ENCODE results near the gene RSPH1.
A peak's percentile ranks its signal among the peaks of the same experiment; 100 is the strongest.

Gene RSPH1

DNA sequence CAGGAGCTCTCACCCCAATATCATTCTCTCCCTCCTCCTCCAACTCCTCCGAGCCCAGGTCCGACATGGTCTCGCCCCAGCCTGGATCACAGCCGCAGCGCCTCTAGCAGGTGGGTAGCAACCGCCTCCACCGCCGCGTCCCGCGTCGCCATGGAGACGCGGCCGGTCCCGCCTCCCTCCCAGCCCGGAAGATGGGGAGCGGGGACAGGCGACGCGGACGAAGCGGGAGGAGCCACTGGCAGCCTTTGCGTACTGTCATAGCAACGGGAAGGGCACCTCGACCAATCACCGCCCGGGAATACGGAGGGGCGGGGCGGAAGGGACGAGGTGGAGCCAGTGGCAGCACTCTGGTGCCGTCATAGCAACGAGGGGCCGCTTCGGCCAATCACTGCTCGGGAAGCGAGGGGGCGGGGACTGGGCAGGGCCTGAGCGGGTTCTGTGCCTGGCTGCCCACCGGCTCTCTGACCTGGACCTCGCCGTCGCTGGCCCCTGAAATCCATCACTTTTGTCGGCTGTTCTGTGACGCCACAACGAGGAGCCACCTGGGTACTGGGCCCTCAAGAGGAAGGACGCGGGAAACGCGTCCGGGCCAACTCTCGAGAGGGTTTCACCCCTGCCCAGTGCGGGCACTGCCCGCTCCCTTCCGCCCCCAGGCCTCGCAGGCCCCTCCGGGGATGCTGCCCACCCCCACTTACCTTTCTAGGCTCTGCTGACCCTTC lies at the start of gene RSPH1:
Gene RSPH1 (minus strand): TSS at position 105 of the 719 bp plus-strand sequence. CDS start 38 bp downstream, at position 67.
- DNase-seq (ENCODE audit: low read depth) = peak; percentile 98

DNA sequence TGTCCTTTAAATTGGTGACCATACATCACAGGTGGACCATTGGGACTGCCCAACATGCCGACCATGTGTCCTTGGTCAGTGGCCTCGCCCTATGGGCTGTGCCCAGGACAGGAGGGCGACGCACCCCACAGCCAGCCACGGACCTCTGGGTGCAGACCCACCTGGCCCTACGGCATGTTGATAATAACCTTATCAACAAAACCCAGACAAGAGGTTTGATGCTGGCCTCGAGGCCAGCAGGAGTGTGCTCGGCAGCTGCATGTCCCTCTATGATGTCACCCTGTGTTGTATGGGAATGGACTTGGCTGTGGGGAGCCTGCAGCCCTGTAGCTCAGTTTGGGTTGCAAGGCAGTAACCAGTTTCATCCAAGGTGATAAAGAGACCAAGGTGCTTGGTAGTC lies 49.7 kb upstream of the RSPH1 start:
- DNase-seq (ENCODE audit: low read depth) = no peak

DNA sequence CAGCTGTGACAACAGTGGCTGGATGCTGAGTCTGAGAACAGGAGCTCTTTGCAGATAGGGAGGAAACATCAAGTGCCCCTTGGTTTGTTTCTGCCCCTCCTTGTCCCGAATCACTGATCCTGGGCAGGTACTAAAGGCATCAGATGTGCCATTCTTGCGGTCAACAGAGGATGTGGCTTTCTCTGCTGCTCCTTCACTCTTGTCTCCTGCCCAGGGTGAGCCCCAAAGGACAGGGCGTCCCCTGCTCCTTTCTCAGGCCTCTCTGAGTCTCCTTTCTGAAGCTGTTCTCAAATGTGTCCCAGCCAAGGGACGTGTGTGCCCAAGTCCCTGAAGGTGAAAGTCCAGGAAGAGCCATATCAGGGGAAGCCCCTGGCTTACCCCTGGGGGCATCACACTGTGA lies 49.3 kb upstream of the RSPH1 start:
- DNase-seq (ENCODE audit: low read depth) = no peak

DNA sequence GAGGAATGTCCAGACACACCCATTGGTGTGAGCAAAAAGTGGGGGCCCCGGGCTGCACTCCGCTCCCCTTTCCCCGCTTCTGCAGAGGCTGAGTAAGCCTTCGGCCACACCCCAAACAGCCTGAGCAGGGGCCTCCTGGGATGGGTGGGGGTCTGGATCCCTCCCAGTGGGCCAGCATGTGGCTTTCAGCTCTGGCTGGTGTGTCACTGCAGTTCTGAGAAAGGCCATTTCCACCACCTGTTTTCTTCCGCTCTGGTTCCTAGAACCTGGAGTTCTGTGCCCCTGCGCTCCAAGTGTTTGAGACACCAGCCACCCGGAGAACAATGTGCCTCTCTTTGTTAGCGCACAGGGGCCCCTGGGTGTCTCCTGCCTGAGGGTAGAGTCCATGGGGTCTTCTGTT lies 48.5 kb upstream of the RSPH1 start:
- no peak for DNase-seq (ENCODE audit: low read depth)

DNA sequence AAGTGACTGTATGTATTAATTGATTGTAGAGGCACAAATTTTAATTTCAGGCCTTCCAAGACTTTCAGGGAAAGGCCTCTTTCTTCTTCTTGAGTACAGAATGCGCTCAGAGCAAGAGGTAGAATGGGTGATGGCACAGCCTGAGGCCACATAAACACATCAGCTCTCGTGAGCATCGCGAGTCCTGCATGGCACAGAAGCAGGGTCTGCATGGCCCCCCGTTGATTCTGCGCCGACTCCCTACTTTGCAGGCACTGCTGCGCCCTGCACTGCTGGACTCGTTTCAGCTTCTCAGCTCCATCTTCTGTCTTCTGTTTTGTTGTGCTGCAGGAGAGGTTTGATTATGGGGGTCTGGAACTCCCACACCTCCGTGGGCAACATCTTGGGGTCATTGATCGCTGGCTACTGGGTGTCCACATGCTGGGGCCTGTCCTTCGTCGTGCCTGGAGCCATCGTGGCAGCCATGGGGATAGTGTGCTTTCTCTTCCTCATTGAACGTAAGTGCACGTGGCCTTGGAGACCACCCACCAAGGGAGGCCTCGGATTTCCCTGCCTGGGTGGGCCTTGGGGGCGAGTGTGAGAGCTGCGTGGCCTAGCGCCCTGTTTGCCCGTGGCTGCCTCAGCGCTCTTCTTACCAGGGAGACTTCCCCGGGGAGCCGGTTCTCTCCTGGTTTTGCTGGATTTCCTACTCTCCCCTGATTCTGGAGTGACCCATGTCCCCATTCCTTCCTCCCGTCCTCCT lies 47.3 kb upstream of the RSPH1 start:
- no peak for DNase-seq (ENCODE audit: low read depth)

DNA sequence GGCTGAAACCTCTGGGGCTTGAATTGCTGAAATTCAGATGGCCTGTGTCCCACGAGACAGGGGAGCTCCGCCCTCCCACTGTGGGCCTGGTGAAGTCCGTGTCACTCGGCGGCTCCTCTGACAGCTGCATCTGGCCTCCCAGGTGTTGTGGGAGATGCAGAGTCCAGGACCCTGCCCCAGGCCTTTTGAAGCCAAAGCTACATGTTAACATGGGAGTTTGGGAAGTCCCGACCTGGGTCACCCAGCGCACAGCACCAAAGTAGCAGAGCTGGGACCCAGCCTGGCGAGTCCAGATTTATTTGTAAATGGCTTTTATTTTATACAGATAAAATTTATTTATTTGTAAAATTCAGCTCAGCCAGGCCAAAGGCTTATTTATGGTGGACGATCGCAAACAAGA lies 46.6 kb upstream of the RSPH1 start:
- DNase-seq (ENCODE audit: low read depth) = no peak

DNA sequence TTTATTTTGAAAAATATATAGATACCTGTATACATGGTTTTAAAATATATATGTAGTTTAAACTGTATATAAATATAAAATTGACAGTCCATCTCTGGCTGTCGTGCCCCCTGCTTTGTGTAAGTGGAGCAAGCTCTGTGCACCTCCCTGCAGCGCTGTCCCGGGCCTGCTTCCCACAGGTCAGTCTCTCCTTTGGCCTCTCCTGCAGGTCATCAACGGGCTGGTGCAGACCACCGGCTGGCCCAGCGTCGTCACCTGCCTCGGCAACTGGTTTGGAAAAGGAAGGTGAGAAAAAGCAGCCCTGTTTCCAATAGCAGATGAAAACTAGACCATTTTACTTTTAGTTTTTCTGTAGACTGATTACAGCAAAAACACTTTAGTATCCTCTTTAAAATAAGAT lies 46.2 kb upstream of the RSPH1 start:
- DNase-seq (ENCODE audit: low read depth) = no peak

DNA sequence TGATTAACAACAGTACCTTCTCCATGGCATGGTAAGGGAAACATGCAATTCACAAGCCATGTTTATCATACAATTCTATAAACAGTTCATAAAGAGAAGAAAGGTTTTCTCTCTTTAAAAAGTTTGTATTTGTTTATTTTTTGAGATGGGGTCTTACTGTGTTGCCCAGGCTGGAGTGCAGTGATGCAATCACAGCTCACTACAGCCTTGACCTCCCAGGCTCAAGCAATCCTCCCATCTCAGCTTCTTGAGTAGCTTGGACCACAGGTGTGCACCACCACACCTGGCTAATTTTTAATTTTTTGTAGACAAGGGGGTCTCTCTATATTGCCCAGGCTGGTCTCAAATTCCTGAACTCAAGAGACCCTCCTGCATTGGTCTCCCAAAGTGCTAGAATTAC lies 45.6 kb upstream of the RSPH1 start:
- no peak for DNase-seq (ENCODE audit: low read depth)

DNA sequence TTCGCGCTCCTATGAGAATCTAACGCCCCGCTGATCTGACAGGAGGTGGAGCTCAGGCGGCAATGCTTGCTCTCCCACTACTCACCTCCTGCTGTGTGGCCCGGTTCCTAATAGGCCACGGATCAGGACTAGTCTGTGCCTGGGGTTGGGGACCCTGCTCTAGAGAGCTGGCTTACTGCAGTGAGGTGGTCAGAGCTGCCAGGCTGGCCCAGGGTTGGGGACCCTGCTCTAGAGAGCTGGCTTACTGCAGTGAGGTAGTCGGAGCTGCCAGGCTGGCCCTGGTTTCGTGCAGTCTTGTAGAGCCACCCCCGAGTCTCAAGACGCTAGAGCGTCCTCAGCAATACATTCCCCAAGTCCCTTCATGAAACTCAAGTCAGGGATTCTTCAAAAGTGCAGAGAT lies 45.1 kb upstream of the RSPH1 start:
- no peak for DNase-seq (ENCODE audit: low read depth)

DNA sequence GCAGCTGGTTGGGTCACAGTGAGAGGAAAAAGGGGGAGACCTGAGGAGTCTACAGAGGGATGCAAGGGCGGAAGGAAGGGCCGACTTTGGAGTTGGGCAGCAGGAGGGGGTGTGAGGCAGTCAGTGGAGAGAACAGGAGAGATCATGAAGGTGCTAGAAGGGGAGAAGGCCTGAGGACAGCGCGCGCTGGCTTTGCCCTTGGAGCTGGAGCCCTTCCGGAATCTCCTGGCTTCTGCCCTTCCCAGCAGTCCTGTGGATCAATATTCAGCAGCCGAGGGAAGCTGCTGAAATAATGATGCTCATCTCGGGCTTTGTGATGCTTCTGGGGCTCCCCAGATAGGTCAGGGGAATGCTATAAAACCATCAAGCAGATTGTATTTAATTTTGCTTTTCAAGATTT lies 44.4 kb upstream of the RSPH1 start:
- no peak for DNase-seq (ENCODE audit: low read depth)

DNA sequence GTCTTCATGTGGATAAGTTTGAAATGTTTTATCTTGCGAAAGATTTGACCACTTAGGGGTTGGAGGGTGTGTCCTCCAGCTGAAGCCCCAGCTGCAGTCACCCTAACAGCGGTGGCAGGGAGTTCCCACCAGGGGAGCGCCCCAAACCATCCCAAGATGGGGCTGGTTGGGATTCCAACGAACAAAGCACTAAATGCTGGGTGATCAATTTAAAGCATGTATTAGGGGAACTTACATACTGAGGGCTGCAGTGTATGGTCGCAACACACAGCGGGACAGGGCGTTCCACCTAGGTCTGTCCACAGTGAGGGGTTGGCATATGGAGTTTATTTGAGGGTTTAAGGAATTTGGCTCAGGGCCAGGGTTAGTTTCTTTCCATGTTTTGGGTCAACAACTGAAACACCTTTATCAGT lies 43.9 kb upstream of the RSPH1 start:
- DNase-seq (ENCODE audit: low read depth) = no peak

DNA sequence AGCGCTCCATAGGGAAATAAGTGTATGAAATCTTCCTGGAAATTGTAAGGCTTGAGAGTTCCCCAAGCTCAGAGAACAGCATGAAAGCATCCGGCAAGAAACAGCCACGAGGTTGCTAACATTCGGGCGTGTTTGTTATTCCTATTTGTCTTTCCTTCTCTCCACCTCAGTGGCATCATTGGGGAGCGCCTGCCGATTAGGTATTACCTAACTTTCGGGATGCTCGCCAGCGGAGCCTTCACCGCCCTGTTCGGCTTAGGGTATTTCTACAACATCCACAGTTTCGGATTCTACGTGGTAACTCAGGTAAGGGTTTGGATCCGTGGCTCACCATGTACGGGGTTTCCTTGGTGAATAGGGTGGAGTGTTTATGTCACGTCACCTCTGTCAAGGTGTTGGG lies 43.3 kb upstream of the RSPH1 start:
- DNase-seq (ENCODE audit: low read depth) = no peak

DNA sequence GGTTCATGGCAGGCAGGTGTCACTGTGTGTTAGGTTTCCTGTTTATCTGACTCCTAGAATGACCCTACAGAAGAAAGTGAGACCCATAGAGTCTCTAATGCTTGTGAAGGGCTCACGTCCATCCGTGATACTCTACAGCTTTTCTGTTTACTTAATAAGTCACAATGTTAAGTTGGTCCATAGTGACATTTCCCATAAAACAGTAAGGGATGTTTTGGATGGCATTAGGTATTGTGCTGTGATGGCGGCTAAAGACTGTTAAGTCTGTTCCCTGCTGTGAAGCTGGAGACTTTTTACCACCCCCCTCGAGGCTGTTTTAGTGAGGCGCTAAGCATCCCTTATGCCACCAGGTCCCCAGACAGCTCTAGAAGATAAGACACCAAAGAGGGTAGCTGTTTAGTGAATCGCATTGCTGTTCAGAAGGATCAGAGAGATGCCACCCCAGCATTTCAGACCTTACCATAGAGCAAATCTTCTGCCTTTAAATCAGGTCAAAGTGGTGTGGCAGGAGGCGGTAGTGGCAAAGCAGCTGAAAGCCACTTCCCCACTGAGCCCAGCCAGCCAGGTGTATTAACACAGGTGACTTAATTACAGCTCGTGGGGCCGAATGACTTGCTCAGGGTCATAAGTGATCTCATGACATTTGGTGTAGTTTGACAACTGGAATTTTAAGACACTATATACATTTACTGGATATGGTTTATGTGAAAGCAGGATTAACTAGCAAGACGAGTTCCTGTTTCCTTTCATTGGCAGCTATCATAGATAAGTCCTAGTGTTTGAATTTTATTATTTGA lies 42.7 kb upstream of the RSPH1 start:
- no peak for DNase-seq (ENCODE audit: low read depth)

DNA sequence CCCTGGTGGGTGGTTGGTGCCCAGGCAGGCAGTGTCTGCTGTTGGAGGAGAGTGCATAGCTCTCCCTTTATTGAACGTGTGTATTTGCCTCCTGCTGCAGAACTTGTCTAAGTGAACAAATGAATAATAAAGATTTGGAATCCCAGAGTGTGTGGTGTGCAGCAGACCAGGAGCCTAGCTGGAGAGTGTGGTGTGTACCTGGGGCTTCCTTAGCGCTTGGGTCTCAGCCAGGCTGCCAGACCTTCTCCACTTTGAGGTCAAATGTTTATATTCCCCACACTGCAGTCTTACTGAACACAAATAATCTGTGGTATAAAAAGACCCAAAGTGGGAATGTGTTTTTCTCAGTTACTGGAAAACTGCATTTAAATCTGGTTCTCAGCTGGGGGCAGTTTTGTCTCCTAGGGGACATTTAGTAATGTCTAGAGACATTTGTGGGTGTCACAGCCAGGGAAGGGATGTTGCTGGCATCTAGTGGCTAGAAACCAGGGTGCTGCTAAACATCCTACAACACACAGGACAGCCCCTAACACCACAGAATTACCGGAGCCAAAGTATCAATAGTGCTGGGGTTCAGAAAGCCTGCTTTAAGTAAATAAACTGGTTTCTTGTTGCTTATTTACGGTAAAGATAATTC lies 41.2 kb upstream of the RSPH1 start:
- no peak for DNase-seq (ENCODE audit: low read depth)

DNA sequence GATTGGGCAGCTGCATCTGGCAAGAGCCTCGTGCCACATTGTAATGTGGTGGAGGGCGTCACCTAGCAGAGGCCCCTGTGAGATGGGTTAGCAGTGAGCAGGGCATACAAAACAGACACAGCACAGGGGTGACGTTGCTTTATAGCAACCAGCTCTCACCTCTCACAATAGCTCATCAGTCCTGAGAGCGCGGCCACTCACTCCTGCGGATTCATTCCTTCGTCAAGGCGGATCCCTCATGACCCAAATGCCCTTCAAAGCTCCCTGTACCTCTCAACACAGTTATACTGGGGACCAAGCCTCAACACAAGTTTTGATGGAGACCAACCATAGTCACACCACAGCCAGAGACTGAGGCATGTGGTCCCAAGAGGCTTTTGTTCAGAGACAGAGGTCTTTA lies 40.6 kb upstream of the RSPH1 start:
- DNase-seq (ENCODE audit: low read depth) = no peak

DNA sequence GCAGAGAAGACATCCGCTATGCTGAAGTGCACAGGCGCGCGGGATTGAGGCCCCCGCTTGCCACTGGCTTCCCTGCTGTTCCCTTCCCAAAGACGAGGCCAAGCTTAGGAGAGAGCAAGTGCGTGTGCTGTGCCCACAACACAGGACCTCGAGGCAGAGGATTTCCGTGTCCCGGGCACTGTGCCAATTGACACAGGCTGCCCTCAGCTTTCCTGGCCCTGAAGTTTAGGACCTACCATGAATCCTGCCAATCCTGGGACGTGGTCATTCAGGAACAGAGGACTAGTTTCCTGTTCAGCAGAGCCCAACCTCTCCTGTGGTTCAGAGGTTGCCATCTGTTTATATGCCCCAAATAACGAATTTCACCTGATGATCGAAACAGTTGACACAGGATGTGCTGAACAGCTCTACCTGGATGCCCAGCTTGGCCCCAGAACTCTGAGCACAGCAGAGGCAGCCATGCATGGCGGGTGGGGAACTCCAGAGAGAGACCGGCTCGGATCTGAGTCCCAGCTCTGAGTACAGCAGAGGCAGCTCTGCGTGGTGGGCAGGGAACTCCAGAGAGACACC lies 39.7 kb upstream of the RSPH1 start:
- no peak for DNase-seq (ENCODE audit: low read depth)

DNA sequence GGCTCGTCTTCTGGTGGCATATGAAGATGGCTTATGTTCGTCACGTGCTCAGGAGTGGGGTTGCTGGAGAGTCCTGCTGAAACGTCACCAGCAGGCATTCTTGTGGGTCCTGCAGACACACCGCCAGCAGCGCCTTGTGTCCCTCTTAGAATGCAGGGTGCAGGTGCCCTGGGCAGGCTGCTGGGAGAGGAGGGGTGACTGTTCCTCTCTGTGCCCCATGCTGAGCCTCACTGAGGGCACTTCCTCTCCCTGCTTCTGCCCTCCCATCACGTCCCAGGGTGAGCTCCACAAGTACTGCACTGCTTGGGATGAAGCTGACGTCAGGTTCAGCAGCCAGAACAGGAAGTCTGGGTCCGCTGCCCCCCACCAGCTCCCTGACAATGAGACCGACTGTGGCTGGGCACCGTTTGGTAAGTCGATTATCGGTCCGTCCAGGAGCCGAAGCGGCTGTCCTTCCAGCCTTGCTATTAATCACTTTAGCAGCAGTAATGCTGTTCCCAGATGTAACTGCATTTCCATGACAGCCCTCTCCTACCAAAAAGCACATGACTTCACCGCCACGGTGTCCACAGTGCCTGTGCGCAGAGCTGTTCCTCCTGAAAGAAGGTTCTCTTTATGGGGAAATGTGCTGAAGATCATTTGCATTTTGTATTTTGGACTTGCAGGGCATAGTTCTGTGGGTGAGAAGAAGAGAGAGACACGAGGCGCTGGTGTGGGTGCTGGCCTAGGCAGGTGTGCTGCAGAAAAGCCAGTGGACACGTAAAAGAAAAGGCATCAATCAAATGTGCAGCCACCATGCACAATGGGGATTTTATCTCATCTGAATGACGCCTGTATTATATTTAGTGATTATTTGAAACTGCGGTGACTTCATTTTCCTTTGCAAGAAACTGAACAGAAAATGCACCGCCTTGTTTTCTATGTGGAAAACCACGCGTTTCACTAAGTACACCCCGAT lies 38.7 kb upstream of the RSPH1 start:
- DNase-seq (ENCODE audit: low read depth) = no peak

DNA sequence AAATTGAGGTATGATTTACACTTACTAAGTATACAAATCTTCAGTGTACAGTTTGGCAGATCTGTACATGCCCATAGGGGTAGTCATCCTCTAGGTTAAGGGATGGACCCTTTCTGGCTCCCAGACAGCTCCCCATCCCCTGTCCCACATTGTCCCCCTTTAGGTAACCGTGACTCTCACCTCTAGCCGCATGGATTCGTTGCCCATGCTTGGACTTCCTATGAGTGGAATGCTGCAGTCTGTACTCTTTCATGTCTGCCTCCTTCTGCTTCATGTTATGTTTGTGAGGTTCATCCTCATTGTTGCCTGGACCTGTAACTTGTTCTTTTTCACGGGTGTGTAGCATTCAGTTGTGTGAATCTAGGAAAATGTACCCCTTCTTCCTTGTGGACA lies 37.9 kb upstream of the RSPH1 start:
- DNase-seq (ENCODE audit: low read depth) = no peak

DNA sequence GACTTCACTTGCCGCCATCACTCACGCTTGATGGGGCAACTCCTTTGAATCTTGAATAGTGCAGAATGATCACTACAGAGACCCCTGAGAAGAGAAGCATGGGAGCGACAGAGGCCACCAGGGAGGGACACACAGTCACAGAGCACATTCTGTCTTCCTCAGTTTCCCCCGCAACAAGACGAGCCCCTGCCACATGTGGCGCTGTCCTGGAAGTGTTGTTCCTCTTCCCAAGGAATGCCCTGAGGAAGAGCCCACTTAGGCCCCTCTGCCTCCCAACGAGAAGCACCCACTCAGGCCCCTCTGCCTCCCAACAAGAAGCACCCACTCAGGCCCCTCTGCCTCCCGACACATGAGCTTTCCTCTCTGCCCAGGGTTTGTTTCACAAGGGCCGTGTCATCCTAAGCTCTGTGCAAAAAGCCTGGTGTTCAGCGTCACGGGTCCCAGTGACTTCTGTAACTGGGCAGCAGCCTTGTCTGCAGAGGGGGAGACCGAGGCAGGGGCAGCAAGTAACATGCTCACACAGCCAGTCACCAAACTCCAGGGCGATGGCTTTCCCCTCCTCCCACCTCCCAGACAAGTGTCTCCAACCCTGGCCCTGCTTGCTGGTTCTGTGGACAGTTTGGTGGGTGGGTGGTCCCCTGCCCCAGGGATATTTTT lies 37.4 kb upstream of the RSPH1 start:
- no peak for DNase-seq (ENCODE audit: low read depth)

DNA sequence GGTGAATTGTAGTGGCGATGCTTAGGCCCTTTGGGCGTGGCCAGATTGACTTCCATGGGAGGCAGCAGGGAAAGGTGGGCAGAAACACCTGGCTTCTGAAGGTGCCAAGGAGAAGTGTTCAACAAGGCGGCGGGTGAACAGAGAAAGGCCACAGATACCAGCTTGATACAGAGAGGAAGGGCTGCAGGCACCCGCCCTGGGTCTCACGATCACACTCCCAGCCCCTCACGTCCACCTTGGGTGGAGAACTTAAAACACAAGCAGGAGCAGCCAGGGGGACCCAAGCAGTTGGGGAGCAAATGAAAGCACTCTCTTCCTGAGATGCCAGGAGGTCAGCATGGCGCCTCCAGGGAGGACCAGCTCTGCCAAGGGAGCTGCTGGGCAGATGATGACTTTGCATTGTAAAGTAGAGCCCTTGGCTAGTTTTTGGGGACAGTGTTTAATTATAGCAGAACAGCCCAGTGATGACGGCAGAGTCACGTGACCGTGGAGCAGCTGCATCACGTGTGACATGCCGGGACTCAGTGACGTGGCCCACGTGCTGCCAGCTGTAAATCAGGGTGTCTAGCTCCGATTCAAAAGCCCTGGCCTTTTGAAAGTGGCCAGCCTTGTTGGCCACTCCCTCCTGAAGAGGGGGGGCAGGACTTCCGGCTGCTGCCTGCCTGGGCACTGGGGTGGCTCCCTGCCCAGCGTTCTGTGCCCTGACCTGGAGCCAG lies 36.6 kb upstream of the RSPH1 start:
- DNase-seq (ENCODE audit: low read depth) = no peak
